K562 (cell line): ENCODE results near the gene ZFAND3.

Source experiments
- CTCF ChIP-seq, 3 experiments: IDR thresholded peaks in 2 of 3; conservative IDR thresholded peaks in 1 of 3; 2 replicates each; pipeline ENCODE4 v1.5.1; 2011 to 2012; ENCODE audit warnings: low read length in 3 of 3, mild to moderate bottlenecking in 3 of 3, control low read depth in 2 of 3, improper control_type of control experiment in 1 of 3, inconsistent platforms in 1 of 3, low read depth in 1 of 3, mixed read lengths in 1 of 3, moderate library complexity in 1 of 3; ENCODE audit not compliant: insufficient read depth in 2 of 3
- KLF6 ChIP-seq: fragments of 250-450 bp; sonication (Bioruptor Pico); IDR thresholded peaks from 2 replicates; pipeline ENCODE4 v1.4.0; 2020; ENCODE audit warnings: mild to moderate bottlenecking, moderate library complexity, borderline replicate concordance

GRCh38 chr6:37967651-37968050 lies 148.1 kb downstream of the ZFAND3 start:
- TF ChIP-seq CTCF (IDR thresholded peaks at IDR 0.05 in 2 of 3, conservative IDR thresholded peaks at IDR 0.05 in 1 of 3; ENCODE audit: insufficient read depth in 2 of 3, low read depth in 1 of 3, low read length in 3 of 3) (no peak), KLF6 (CRISPR knock-in tag) (no peak)
